HG03378 (cell line): ENCODE measurements around the gene RFFL.
"Not testable (repeated sequence)": the region's sequence is repeated elsewhere in the genome, so short reads cannot be mapped to it uniquely, and the experiment has no call there.

ENCODE experiments used
- ATAC-seq: cut with Tn5 transposase; IDR thresholded peaks from one replicate; pipeline ENCODE4 v1.9.1; 2021; ENCODE audit warnings: mild to moderate bottlenecking, moderate library complexity; ENCODE audit not compliant: unreplicated experiment

Gene RFFL

GRCh38 chr17:35063514-35064223 is at the start of gene RFFL:
RFFL (minus strand) TSS chr17:35063707; CDS start chr17:35026553, 37,154 bp downstream.
- ATAC-seq = peak; percentile 78

- ATAC-seq = not testable (repeated sequence)
Observed at GRCh38 chr17:35110791-35111190, 47.3 kb upstream of the RFFL start.

GRCh38 chr17:35104844-35105450 is 41.4 kb upstream of the RFFL start:
- no peak for ATAC-seq

DNA sequence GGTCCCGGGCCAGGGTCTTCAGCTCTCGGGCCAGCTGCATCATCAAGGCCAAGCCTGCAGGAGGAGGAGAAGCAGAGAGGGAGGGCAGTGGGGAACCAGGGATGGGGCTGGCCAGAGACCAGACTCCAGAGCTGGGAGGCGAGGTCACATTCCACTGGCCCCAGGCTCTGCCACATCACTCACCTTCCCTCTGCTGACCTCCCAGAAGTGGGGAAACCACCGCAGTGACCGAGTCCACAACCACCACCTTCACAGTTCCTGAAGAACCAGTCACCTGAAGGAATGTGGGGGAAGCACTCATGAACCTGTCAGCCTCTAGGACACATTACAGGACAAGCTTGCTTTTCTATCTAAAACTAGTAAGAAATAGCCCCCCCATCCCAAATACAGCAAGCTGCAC is 39.8 kb upstream of the RFFL start:
- ATAC-seq = no peak

- ATAC-seq = no peak
Observed at GRCh38 chr17:35101725-35102124, 38.2 kb upstream of the RFFL start.

- ATAC-seq = no peak
Observed at GRCh38 chr17:35101036-35101435, 37.5 kb upstream of the RFFL start.

- no peak for ATAC-seq
Observed at GRCh38 chr17:35099908-35100307, 36.4 kb upstream of the RFFL start.

DNA sequence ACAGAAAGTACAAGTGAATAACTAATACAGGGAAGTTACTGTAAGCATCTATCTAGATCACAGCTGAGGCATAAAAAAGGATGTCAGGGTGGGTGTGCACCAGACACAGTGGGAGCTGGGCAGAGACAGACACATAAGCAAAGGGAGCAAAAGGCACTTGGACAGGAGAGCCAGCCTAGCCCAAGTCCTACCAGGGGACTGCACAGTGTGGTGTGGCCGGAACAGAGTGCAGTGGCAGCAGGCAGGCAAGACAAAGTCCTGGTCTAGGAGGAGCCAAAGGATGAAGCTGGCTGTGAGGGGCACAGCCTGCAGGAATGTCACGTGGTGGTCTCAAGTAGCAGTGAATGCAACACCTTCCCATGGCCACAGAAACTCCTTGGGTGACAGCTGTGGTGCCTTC is 34.3 kb upstream of the RFFL start:
- ATAC-seq = no peak

GRCh38 chr17:35095741-35096140 is 32.2 kb upstream of the RFFL start:
- ATAC-seq = no peak

GRCh38 chr17:35094902-35095301 is 31.4 kb upstream of the RFFL start:
- no peak for ATAC-seq

GRCh38 chr17:35090707-35091106 is 27.2 kb upstream of the RFFL start:
- not testable (repeated sequence) for ATAC-seq

DNA sequence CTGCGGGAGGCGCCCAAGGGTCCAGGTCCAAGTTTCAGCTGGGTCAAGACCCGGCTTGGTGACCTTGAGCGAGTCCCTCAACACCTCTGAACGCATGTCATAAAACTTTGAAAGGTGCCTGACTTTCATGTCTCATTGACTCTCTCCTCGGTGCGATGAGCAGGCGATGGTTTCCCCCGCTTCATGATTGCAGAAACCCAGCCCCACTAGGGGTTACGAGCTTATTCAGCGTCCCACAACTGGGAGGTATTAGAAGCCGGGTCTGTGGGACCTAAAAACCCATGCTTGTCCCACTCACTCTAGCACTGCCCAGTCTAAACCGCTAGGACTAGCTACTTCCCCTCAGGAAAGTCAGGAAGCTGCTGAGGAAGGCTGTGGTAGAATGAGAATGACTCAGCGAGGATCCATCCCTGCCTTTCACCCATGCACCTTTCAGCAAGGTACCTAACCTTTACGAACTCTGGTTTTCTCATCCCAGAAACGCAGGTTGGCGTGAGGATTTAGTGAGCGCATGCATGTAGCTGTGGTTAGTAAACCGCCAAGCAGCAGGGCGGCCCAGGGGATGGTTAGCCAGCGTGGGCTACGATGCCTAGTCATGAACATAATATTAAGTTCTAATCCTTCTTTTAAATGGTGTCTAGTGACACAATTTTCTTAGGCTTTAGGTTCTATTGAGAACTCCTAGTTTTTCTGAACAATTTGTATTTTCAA is 26.2 kb upstream of the RFFL start:
- ATAC-seq = peak; percentile 22

DNA sequence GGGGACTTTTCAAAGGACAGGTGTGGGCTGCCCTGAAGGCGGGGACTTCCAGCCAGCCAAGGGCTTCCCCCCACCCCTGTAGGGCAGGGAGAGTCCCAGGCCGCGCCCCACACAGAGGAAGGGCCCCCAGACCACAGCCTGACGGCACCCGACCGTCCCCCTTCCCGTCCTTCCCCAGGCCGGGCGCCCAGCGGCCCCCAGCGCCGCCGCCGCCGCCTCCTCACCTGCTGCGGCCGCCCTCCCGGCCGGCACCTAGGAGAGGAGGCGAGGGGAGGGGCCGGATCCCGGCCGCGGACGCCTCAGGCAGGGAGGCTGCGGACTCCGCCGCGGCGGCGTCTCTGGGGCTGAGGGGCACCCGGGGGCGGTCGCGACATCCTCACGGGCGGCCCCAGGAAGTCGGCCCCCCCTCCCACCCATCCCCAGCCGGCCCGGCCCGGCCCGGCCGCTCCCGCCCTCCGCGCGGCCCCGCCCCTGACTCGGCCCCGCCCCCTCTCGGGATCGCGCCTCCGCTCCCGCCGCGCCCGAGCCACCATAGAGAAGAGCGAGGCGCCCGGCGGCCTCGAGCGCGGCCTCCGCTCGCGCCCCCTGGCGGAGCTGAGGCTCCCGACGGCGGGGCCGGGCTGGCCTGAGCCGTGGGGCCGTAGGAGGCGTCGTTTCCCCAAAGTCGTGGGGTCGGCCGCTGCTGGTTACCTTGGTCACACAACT is 25.5 kb upstream of the RFFL start:
- ATAC-seq = peak; percentile 44

DNA sequence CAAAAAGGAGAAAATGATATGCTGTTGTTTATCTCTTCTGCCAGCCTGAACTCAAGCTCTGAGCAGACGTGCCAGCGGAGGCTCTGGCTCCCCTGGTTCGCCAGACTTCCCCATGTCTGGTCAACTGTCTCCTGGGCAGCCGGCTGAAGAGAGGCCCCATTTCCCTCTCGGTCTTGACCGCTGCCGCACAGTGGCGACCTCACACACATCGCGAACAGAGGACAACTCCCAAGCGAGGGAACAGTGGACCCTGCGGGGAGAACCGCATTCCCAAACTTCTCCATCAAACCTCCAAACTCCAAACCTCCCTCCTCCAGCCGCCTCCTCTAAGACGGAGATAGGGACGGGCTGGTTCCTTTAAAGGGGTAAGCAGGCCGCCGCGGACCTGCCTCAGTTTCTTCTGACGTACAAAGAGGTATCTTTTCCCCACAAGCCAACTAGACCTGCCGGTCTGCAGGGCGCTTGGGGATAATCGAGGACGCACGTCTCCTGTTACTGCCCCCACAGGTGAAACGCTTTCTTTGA is 24.9 kb upstream of the RFFL start:
- ATAC-seq = peak; percentile 16

DNA sequence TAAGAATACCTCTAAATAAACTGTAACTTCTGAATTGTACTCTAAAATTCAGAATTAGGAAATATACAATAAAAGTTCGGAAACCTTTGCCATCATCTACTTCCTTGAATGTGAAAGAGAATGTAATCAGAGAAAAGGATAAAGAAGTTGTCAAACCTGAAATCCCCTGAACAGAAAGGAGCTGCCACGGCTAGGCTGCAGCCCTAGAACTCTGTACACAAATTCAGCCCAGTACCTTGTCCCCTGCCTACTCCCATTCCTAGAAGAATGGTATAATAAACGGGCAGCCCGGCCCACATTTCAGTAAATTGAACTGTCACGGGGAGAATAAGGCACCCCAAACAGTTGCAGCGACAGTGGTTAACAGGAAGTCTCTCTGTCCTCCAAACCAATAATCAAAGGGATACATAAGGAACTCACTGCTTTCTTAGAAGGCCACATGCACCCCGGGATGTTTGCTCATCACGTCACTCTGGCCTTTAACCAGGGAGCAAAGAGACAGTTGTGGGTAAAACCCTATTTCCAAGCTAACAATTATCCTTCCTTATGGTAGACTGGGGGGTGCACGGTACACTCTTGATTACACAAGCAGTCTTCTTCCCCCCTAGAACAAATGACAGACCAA is 24.3 kb upstream of the RFFL start:
- no peak for ATAC-seq

DNA sequence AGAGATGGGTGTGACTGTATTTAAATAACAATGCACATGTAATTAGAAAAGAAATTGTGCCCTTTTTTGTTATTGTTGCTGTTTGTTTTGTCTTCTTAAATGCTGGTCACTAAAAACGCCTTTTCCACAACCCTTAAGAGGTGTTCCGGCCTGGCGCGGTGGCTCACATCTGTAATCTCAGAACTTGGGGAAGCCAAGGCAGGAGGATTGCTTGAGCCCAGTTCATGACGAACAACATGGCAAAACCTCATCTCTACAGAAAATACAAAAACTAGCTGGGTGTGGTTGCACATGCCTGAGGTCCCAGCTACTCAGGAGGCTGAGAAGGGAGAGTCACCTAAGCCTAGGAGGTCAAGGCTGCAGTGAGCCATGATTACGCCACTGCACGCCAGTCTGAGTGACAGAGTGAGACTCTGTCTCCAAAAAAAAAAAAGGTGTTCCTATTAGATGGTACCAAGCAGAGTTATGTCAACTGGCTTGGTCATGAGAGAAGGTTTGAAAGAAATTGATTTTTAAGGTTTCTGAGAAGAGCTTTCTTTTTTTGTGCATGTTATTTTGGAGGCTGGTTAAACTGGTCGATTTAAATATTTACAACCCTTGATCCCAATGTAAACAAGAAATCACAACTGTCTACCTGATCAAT is 23.5 kb upstream of the RFFL start:
- no peak for ATAC-seq

DNA sequence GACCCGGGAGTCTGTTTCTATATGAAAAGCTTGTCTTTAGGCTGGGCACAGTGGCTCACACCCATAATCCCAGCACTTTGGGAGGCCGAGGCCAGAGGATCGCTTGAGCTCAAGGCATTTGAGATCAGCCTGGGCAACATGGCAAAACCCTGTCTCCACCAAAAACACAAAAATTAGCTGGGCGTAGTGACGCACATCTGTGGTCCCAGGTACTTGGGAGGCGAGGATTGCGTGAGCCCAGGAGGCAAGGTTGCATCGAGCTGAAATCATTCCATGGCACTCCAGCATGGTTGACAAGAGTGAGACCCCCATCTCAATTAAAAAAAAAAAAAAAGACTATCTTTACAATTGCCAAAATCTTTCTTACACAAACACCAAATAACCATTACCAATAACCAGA is 22.7 kb upstream of the RFFL start:
- ATAC-seq = no peak

- no peak for ATAC-seq
Observed at GRCh38 chr17:35084987-35085386, 21.5 kb upstream of the RFFL start.

- ATAC-seq = no peak
Observed at GRCh38 chr17:35083071-35083470, 19.6 kb upstream of the RFFL start.

DNA sequence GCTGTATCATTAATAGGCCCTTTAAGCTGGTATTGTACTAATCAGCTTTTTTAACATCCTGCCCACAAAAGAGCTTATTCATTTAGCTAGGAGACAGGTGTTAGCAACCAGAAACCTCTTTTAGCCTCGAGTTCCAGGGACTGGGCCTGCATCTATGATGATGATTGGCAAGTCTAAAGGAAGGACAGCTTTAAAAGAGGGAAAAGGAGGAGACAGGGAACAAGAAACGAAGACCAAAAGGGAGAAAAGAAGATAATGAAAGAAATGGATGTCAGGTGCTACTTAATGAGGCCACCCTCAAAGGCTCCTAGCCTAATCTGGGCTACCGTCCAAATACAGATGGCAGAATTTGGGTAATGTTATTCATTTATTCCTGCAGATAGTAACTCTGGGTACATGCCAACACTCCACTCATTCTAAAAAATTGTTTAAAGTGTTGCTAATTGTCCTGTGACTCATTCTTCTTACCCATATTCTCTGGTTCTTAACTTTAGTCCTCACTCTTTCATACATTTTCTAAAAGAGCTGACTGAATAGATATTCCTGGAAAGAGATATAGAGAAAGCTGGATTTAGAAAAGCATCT is 18.7 kb upstream of the RFFL start:
- no peak for ATAC-seq
